ENCODE data around the gene HIGD1A.

HIGD1A gene

GRCh38 chr3:42762046-42762724 is 42.1 kb downstream of the HIGD1A start:
- Histone ChIP-seq H3K4me2 (ENCODE audit: low read depth, low read length, poor library complexity, severe bottlenecking) (no peak overlapping the region), H3K4me3 (ENCODE audit: insufficient read depth, low read length, poor library complexity, severe bottlenecking) (no peak overlapping the region), H2AFZ (ENCODE audit: low read depth, low read length, severe bottlenecking) (no peak overlapping the region), H3K79me2 (ENCODE audit: insufficient read depth, low read length) (no peaks in the 10 kb centered on the region), H3K36me3 (ENCODE audit: low read length) (no peaks in the 10 kb centered on the region), H3F3A (ENCODE audit: insufficient read depth) (no peaks in the 10 kb centered on the region), H3K9ac (ENCODE audit: low read length) (no peak overlapping the region), H3K27ac (ENCODE audit: low read depth, low read length) (no peak overlapping the region), H3K9me2 (replicated peaks; ENCODE audit: insufficient read depth, low read length) (no peaks in the 10 kb centered on the region), H4K20me1 (ENCODE audit: low read depth, low read length) (no peaks in the 10 kb centered on the region), H3K27me3 (ENCODE audit: low read length) (no peaks in the 10 kb centered on the region), H3K9me3 (ENCODE audit: insufficient read depth, low read length) (no peaks in the 10 kb centered on the region)
- no peak for TF ChIP-seq EZH2phosphoT487 (conservative IDR thresholded peaks at IDR 0.05; ENCODE audit: low read length)
- no peak for TF ChIP-seq CTCF (IDR thresholded peaks at IDR 0.05; ENCODE audit: insufficient read depth, low read length, poor library complexity, severe bottlenecking)

GRCh38 chr3:42758126-42758525 is 46.2 kb downstream of the HIGD1A start:
- no peaks in the 10 kb centered on the region for H3K9me3 ChIP-seq (ENCODE audit: insufficient read depth, low read length)
- no peak overlapping the region for H3K9ac ChIP-seq (ENCODE audit: low read length)
- H3K36me3 ChIP-seq (ENCODE audit: low read length) = no peaks in the 10 kb centered on the region
- TF ChIP-seq CTCF (IDR thresholded peaks at IDR 0.05; ENCODE audit: insufficient read depth, low read length, poor library complexity, severe bottlenecking) (no peak), EZH2phosphoT487 (conservative IDR thresholded peaks at IDR 0.05; ENCODE audit: low read length) (no peak)
- H2AFZ ChIP-seq (ENCODE audit: low read depth, low read length, severe bottlenecking) = no peak overlapping the region
- H3K4me2 ChIP-seq (ENCODE audit: low read depth, low read length, poor library complexity, severe bottlenecking) = no peak overlapping the region
- no peaks in the 10 kb centered on the region for H4K20me1 ChIP-seq (ENCODE audit: low read depth, low read length)
- H3K79me2 ChIP-seq (ENCODE audit: insufficient read depth, low read length) = no peaks in the 10 kb centered on the region
- peaks cover 3% of the 10 kb centered on the region; the same call in 1 of the 2 replicates for H3K27me3 ChIP-seq (ENCODE audit: low read length)
- no peak overlapping the region for H3K4me3 ChIP-seq (ENCODE audit: insufficient read depth, low read length, poor library complexity, severe bottlenecking)
- H3K27ac ChIP-seq (ENCODE audit: low read depth, low read length) = no peak overlapping the region
- H3K9me2 ChIP-seq (replicated peaks; ENCODE audit: insufficient read depth, low read length) = no peaks in the 10 kb centered on the region
- H3F3A ChIP-seq (ENCODE audit: insufficient read depth) = no peaks in the 10 kb centered on the region

- H3K9me3 ChIP-seq (ENCODE audit: insufficient read depth, low read length) = no peaks in the 10 kb centered on the region
- no peaks in the 10 kb centered on the region for H3K79me2 ChIP-seq (ENCODE audit: insufficient read depth, low read length)
- H3K9me2 ChIP-seq (replicated peaks; ENCODE audit: insufficient read depth, low read length) = no peaks in the 10 kb centered on the region
- no peak overlapping the region for H3K27ac ChIP-seq (ENCODE audit: low read depth, low read length)
- H3K27me3 ChIP-seq (ENCODE audit: low read length) = peaks cover 3% of the 10 kb centered on the region; the same call in 1 of the 2 replicates
- H3K36me3 ChIP-seq (ENCODE audit: low read length) = no peaks in the 10 kb centered on the region
- H3K9ac ChIP-seq (ENCODE audit: low read length) = no peak overlapping the region
- H3K4me2 ChIP-seq (ENCODE audit: low read depth, low read length, poor library complexity, severe bottlenecking) = no peak overlapping the region
- H2AFZ ChIP-seq (ENCODE audit: low read depth, low read length, severe bottlenecking) = no peak overlapping the region
- H4K20me1 ChIP-seq (ENCODE audit: low read depth, low read length) = no peaks in the 10 kb centered on the region
- H3F3A ChIP-seq (ENCODE audit: insufficient read depth) = no peaks in the 10 kb centered on the region
- no peak overlapping the region for H3K4me3 ChIP-seq (ENCODE audit: insufficient read depth, low read length, poor library complexity, severe bottlenecking)
- TF ChIP-seq CTCF (IDR thresholded peaks at IDR 0.05; ENCODE audit: insufficient read depth, low read length, poor library complexity, severe bottlenecking) (no peak), EZH2phosphoT487 (conservative IDR thresholded peaks at IDR 0.05; ENCODE audit: low read length) (no peak)
These were observed 47.5 kb downstream of the HIGD1A start for GRCh38 chr3:42756681-42757213.
